ENCODE measurements around the gene KBTBD13. TPM values are rescaled to one million over a fixed set of nuclear protein-coding genes. Genes with fewer than 3 reads are reported as not detected.

Gene KBTBD13
- total RNA-seq, 3 donors from 2014 or later (not counting 1 experiment from before 2014, with no cell fraction given) = not detected

DNA sequence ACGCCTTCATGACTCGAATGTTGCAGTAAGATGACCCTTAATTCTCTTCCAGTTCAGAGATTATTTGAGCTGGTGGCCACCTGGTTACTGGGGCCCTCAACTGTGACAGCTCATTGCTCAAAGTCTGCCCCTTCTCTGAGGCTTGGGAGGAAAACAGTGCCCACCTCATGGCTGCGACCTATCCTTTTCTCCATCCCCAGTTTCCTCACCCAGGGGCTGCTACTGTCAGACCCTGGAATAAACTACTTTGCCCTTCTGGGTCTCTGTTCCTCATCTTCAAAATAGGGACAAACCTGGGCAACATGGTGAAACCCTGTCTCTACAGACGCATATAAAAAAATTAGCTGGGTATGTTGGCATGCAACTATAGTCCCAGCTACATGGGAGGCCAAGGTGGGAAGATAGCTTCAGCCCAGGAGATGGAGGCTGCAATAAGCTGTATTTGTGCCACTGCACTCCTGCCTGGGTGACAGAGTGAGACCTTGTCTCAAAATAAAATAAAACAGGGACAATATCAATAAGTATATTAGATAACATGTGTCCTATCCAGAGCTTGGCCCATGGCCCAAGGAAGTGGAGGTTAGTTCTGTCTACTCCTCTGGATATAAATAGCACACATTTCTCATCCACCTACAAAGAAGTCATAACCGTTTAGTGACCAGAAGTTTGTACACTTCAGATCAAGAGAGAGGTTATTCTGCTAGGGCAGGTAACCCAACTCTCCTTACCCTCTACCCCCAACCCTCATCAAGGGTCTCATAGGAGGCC lies 6.6 kb upstream of the KBTBD13 start:
- peaks cover 12% of the 10 kb centered on the region for H3K27me3 ChIP-seq (ENCODE audit: control insufficient read depth, insufficient read depth, low read length)
- intact Hi-C loops (cut with micrococcal nuclease) = no loop called here
- H3K9me3 ChIP-seq (ENCODE audit: control insufficient read depth, insufficient read depth, low read length) = no peaks in the 10 kb centered on the region
- H3K27ac ChIP-seq (ENCODE audit: low read length) = no peak overlapping the region
- H3K27ac Mint-ChIP-seq = no peak overlapping the region
- H3K4me1 ChIP-seq (ENCODE audit: control insufficient read depth, insufficient read depth, low read length) = peaks cover 5% of the 10 kb centered on the region
- TF ChIP-seq, protein P1, sequence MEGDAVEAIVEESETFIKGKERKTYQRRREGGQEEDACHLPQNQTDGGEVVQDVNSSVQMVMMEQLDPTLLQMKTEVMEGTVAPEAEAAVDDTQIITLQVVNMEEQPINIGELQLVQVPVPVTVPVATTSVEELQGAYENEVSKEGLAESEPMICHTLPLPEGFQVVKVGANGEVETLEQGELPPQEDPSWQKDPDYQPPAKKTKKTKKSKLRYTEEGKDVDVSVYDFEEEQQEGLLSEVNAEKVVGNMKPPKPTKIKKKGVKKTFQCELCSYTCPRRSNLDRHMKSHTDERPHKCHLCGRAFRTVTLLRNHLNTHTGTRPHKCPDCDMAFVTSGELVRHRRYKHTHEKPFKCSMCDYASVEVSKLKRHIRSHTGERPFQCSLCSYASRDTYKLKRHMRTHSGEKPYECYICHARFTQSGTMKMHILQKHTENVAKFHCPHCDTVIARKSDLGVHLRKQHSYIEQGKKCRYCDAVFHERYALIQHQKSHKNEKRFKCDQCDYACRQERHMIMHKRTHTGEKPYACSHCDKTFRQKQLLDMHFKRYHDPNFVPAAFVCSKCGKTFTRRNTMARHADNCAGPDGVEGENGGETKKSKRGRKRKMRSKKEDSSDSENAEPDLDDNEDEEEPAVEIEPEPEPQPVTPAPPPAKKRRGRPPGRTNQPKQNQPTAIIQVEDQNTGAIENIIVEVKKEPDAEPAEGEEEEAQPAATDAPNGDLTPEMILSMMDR (IDR thresholded peaks at IDR 0.05) = no peak
- H3K36me3 ChIP-seq (ENCODE audit: control insufficient read depth, insufficient read depth, low read length) = no peaks in the 10 kb centered on the region
- WGBS (ENCODE audit: insufficient coverage) = 74% methylated on average over 5 of the region's 5 CpGs
- DNase-seq (no peak), ATAC-seq (no peak)
- H3K27me3 Mint-ChIP-seq (ENCODE audit: low read depth in 2 of 2) = peaks cover 19 to 24% of the 10 kb centered on the region in 2 donors
- H3K4me3 ChIP-seq (ENCODE audit: low read length) = no peak overlapping the region
- H3K4me1 Mint-ChIP-seq = peaks cover 0 to 12% of the 10 kb centered on the region in 2 donors
- H3K36me3 Mint-ChIP-seq = no peaks in the 10 kb centered on the region
- H3K4me3 Mint-ChIP-seq = no peak overlapping the region
- no peaks in the 10 kb centered on the region for H3K9me3 Mint-ChIP-seq

DNA sequence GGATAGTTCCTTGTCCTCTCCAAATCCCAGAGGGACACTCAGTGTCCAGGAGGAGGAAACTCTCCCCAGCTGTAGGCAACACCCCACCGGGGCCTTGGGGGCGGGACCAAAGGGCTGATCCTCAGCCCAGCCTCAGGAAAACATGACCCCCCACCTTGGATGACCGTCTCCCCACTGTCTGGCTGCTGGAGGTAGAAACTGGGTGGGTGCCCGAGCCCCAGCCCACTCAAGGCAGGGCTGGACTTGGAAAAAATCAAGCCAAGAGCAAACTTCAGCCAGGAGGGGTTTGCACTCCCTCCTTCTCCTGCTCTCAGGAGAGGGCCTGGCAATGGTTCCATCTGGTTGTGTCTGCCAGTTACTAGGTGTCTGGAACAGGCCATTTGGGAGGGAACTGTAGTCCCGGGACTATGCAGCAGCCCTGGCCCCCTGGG lies 5.2 kb upstream of the KBTBD13 start:
- no peaks in the 10 kb centered on the region for H3K36me3 Mint-ChIP-seq
- intact Hi-C loops (cut with micrococcal nuclease) = no loop called here
- Histone ChIP-seq H3K27me3 (ENCODE audit: control insufficient read depth, insufficient read depth, low read length) (peaks cover 9% of the 10 kb centered on the region), H3K4me1 (ENCODE audit: control insufficient read depth, insufficient read depth, low read length) (peaks cover 5% of the 10 kb centered on the region), H3K36me3 (ENCODE audit: control insufficient read depth, insufficient read depth, low read length) (no peaks in the 10 kb centered on the region), H3K9me3 (ENCODE audit: control insufficient read depth, insufficient read depth, low read length) (no peaks in the 10 kb centered on the region), H3K4me3 (ENCODE audit: low read length) (no peak overlapping the region), H3K27ac (ENCODE audit: low read length) (no peak overlapping the region)
- H3K9me3 Mint-ChIP-seq = no peaks in the 10 kb centered on the region
- 87% methylated on average over 5 of the region's 5 CpGs for WGBS (ENCODE audit: insufficient coverage)
- TF ChIP-seq, protein P1 (IDR thresholded peaks at IDR 0.05) = no peak
- peaks cover 0 to 16% of the 10 kb centered on the region in 2 donors for H3K4me1 Mint-ChIP-seq
- H3K27ac Mint-ChIP-seq = no peak overlapping the region
- H3K27me3 Mint-ChIP-seq (ENCODE audit: low read depth in 2 of 2) = peaks cover 18 to 20% of the 10 kb centered on the region in 2 donors
- ATAC-seq (no peak), DNase-seq (no peak)
- no peak overlapping the region for H3K4me3 Mint-ChIP-seq

DNA sequence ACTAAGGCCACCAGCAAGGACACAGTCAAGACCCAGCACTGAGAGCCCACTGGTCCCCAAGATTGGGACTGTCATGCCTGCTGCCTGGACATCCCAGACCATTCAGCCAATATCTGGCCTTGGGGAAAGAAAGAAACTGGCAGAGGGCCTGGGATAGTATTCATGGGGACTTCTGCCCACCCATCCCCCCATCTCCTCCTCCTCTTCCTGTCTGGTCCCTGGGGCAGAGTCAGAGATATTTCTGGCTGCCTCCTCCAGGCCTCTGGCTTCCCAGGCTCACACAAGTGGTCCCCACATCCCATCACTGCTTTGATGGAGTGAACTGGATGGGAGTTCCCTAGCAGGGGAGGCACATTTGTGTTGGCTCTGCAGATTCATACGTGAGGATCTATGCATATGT lies 4.5 kb upstream of the KBTBD13 start:
- Mint-ChIP-seq H3K27ac (no peak overlapping the region), H3K4me3 (no peak overlapping the region), H3K36me3 (no peaks in the 10 kb centered on the region), H3K4me1 (peaks cover 0 to 16% of the 10 kb centered on the region in 2 donors), H3K27me3 (ENCODE audit: low read depth in 2 of 2) (peaks cover 19% of the 10 kb centered on the region in 2 donors), H3K9me3 (no peaks in the 10 kb centered on the region)
- intact Hi-C loops (cut with micrococcal nuclease) = no loop called here
- no peak overlapping the region for H3K27ac ChIP-seq (ENCODE audit: low read length)
- peaks cover 3% of the 10 kb centered on the region for H3K27me3 ChIP-seq (ENCODE audit: control insufficient read depth, insufficient read depth, low read length)
- H3K4me1 ChIP-seq (ENCODE audit: control insufficient read depth, insufficient read depth, low read length) = peaks cover 5% of the 10 kb centered on the region
- WGBS (ENCODE audit: insufficient coverage) = 100% methylated on average over 1 of the region's 1 CpG
- H3K4me3 ChIP-seq (ENCODE audit: low read length) = no peak overlapping the region
- H3K36me3 ChIP-seq (ENCODE audit: control insufficient read depth, insufficient read depth, low read length) = no peaks in the 10 kb centered on the region
- H3K9me3 ChIP-seq (ENCODE audit: control insufficient read depth, insufficient read depth, low read length) = no peaks in the 10 kb centered on the region
- no peak for ATAC-seq
- TF ChIP-seq, protein P1 (IDR thresholded peaks at IDR 0.05) = no peak
- DNase-seq = no peak

All from natural killer cell (primary cell).